A673 (cell line): ENCODE measurements around the gene DLK2. TPM values are rescaled to one million over a fixed set of nuclear protein-coding genes. Genes with fewer than 3 reads are reported as not detected.

ENCODE experiments used
- BruUV-seq: library from RNA; stranded (reverse); fragments of 400-500 nt; replicated peaks from 2 replicates; lab custom pipeline; 2021; lab: Mats Ljungman, UMichigan
- CTCF ChIA-PET: fragments of 300-600 bp; sonication (Branson Sonifier 250); formaldehyde crosslinking; loops from one replicate; lab custom pipeline; 2022; ENCODE audit warnings: antibody characterized with exemption; lab: Charles Lee
- POLR2A ChIA-PET: fragments of 300-600 bp; sonication (Branson Sonifier 250); formaldehyde crosslinking; loops from one replicate; lab custom pipeline; 2022; ENCODE audit warnings: antibody characterized with exemption; ENCODE audit not compliant: low non-redundant PET; lab: Charles Lee
- DNase-seq: peaks from one replicate; pipeline ENCODE4 v3.0.0-alpha.2; 2015; ENCODE audit warnings: low spot score
- H3K27ac ChIP-seq: fragments of 200-600 bp; sonication (generic); 2 replicates; pipeline ENCODE4 v1.5.1; 2016; ENCODE audit warnings: mixed run types, low read depth, mild to moderate bottlenecking, mixed read lengths, antibody characterized with exemption, low read length; ENCODE audit not compliant: poor library complexity, severe bottlenecking
- H3K27me3 ChIP-seq: fragments of 200-600 bp; sonication (generic); replicated peaks from 2 replicates; pipeline ENCODE4 v1.6.1; 2017; ENCODE audit warnings: mixed run types, low read depth, mild to moderate bottlenecking, mixed read lengths, antibody characterized with exemption, low read length; ENCODE audit not compliant: insufficient read depth, poor library complexity
- H3K36me3 ChIP-seq: fragments of 200-600 bp; sonication (generic); 2 replicates; pipeline ENCODE4 v1.6.1; 2016; ENCODE audit warnings: mixed run types, mild to moderate bottlenecking, mixed read lengths, antibody characterized with exemption, low read length; ENCODE audit not compliant: insufficient read depth, poor library complexity, severe bottlenecking
- H3K4me1 ChIP-seq: fragments of 200-600 bp; sonication (generic); 2 replicates; pipeline ENCODE4 v1.6.1; 2017; ENCODE audit warnings: mixed run types, mild to moderate bottlenecking, mixed read lengths, antibody characterized with exemption, low read length; ENCODE audit not compliant: insufficient read depth, poor library complexity, severe bottlenecking
- H3K4me3 ChIP-seq: fragments of 200-600 bp; sonication (generic); 2 replicates; pipeline ENCODE4 v1.5.1; 2016; ENCODE audit warnings: low read depth, mixed run types, mild to moderate bottlenecking, mixed read lengths, low read length; ENCODE audit not compliant: poor library complexity, severe bottlenecking
- H3K9me3 ChIP-seq: fragments of 200-600 bp; sonication (generic); 2 replicates; pipeline ENCODE4 v1.6.1; 2016; ENCODE audit warnings: mixed run types, low read depth, mild to moderate bottlenecking, mixed read lengths, antibody characterized with exemption, low read length; ENCODE audit not compliant: poor library complexity, severe bottlenecking
- EZH2 ChIP-seq: fragments of 200-600 bp; sonication (generic); IDR thresholded peaks from 2 replicates; pipeline ENCODE4 v1.6.1; 2017; ENCODE audit warnings: borderline replicate concordance, low read depth, mild to moderate bottlenecking, mixed read lengths, antibody characterized with exemption, low read length; ENCODE audit not compliant: poor library complexity, severe bottlenecking
- intact Hi-C: fragments of 100-400 bp; cut with micrococcal nuclease; formaldehyde crosslinking; loops from one replicate; pipeline ENCODE4 v1.10.0; 2022; ENCODE audit not compliant: unreplicated experiment
- total RNA-seq: library from RNA; stranded (reverse); gene quantifications from 2 replicates; pipeline ENCODE4 v1.2.3, GENCODE V29; 2021
- TF ChIP-seq, protein P1 (sequence below): fragments of 300-800, 200-600 bp; sonication (generic); conservative IDR thresholded peaks from 2 replicates; pipeline ENCODE4 v1.5.1; 2017; ENCODE audit warnings: low read depth, mild to moderate bottlenecking, antibody characterized with exemption, low read length, moderate library complexity, mixed read lengths

Gene DLK2
- total RNA-seq, 1 experiment from 2014 or later, result 0.67 TPM

DNA sequence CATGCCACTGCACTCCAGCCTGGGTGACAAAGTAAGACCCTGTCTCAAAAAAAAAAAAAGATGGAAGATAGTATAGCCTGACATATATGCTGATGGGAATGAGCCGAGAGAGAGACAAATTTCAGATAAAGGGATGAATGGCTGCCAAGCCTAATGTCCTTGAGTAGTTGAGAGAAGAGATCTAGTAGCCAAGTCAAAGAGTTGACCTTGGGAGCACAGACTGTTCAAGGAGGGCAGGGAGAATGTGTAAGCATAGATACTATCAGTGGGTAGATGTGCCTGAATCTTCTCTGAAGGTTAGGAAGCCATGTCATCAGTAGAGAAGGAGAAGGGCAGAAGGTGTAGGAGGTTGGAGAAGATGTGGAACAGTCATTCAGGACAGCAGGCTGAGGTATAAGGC is 48.1 kb downstream of the DLK2 start:
- intact Hi-C loops, result no loop called here
- POLR2A ChIA-PET, result no interaction called here
- DNase-seq, result no peak
- Histone ChIP-seq H3K4me3 (no peak overlapping the region), H3K27ac (no peak overlapping the region), H3K27me3 (no peaks in the 10 kb centered on the region), H3K9me3 (no peaks in the 10 kb centered on the region), H3K4me1 (no peaks in the 10 kb centered on the region), H3K36me3 (no peaks in the 10 kb centered on the region)
- CTCF ChIA-PET, result no interaction called here
- TF ChIP-seq, protein P1, sequence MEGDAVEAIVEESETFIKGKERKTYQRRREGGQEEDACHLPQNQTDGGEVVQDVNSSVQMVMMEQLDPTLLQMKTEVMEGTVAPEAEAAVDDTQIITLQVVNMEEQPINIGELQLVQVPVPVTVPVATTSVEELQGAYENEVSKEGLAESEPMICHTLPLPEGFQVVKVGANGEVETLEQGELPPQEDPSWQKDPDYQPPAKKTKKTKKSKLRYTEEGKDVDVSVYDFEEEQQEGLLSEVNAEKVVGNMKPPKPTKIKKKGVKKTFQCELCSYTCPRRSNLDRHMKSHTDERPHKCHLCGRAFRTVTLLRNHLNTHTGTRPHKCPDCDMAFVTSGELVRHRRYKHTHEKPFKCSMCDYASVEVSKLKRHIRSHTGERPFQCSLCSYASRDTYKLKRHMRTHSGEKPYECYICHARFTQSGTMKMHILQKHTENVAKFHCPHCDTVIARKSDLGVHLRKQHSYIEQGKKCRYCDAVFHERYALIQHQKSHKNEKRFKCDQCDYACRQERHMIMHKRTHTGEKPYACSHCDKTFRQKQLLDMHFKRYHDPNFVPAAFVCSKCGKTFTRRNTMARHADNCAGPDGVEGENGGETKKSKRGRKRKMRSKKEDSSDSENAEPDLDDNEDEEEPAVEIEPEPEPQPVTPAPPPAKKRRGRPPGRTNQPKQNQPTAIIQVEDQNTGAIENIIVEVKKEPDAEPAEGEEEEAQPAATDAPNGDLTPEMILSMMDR, result no peak
- no peak for TF ChIP-seq EZH2
- BruUV-seq, result no TSS peak

DNA sequence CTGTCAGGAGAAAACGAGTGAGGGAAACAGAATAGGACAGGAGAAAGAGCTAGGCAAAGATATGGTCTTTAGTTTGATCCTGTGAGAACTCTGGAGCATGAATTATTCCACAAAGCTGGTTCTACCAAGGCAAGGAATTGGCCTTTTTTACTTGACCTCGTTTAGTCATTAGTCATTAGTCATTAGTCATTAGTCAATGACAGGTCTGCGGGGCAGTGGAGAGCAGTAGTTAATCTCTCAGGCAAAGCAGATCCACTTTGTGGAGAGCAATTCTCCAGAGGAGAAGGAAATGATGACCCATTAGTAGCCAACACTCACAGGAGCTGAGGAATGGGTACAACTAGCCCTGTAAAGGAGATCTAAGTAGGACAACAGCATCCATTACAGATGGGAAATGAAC is 50.0 kb downstream of the DLK2 start:
- H3K9me3 ChIP-seq, result no peaks in the 10 kb centered on the region
- TF ChIP-seq, protein P1, result no peak
- no peak for TF ChIP-seq EZH2
- CTCF ChIA-PET, result no interaction called here

DNA sequence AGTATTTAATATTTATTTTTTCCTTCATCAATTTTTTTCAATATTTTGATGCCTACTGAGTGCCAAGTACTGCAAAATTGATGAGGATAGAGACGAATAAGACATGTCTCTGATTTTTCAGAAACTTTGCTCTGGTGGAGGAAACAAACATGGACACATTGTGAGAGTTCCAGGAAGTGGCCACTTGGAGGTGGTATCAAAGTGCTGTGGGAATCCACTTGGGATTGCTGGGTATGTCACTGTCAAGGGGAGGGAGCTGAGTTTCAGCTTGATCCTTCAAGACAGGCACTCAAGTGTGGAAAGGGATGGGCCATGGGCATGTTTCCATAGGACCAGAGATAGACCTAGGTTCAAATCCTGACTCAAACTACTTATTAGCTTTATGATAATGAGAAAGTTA is 52.5 kb downstream of the DLK2 start:
- H3K9me3 ChIP-seq, result no peaks in the 10 kb centered on the region
- CTCF ChIA-PET, result no interaction called here
- no peak overlapping the region for H3K27ac ChIP-seq
- H3K36me3 ChIP-seq, result no peaks in the 10 kb centered on the region
- DNase-seq, result peak; percentile 37
- no peaks in the 10 kb centered on the region for H3K27me3 ChIP-seq
- intact Hi-C loops, result no loop called here
- no peak overlapping the region for H3K4me3 ChIP-seq
- no peaks in the 10 kb centered on the region for H3K4me1 ChIP-seq
- POLR2A ChIA-PET, result no interaction called here
- TF ChIP-seq, protein P1, result 0 out of 2 replicates have a peak, but pooled peaks have one; percentile 21
- TF ChIP-seq EZH2, result no peak
- BruUV-seq, result no TSS peak

More for the DNA sequence above, 50.0 kb downstream of the DLK2 start:
- intact Hi-C loops, result no loop called here
- Histone ChIP-seq H3K4me1 (no peaks in the 10 kb centered on the region), H3K4me3 (no peak overlapping the region), H3K27ac (no peak overlapping the region), H3K36me3 (no peaks in the 10 kb centered on the region), H3K27me3 (no peaks in the 10 kb centered on the region)
- POLR2A ChIA-PET, result no interaction called here
- no peak for DNase-seq
- BruUV-seq, result no TSS peak
